Measurements from ENCODE around the gene SELENOK.

The SELENOK gene

GRCh38 chr3:53883008-53883407 is 8.7 kb downstream of the SELENOK start:
- DNase-seq = no peak

- peak; percentile 79 for DNase-seq
Measured at GRCh38 chr3:53881691-53882593, 9.7 kb downstream of the SELENOK start, which contains the start of gene ACTR8. TSS of gene ACTR8 (minus strand) at chr3:53882152. CDS start at chr3:53882101, 51 bp downstream.

- peak; percentile 45 for DNase-seq
Measured at GRCh38 chr3:53880396-53881345, 11.0 kb downstream of the SELENOK start.

- DNase-seq = no peak
Measured at GRCh38 chr3:53865732-53866499, 25.7 kb downstream of the SELENOK start.

GRCh38 chr3:53863145-53863544 is 28.5 kb downstream of the SELENOK start:
- DNase-seq = no peak

GRCh38 chr3:53862241-53862640 is 29.4 kb downstream of the SELENOK start:
- no peak for DNase-seq

- DNase-seq = no peak
Measured at GRCh38 chr3:53860196-53860595, 31.5 kb downstream of the SELENOK start.

- DNase-seq = no peak
Measured at GRCh38 chr3:53859178-53859577, 32.5 kb downstream of the SELENOK start.

GRCh38 chr3:53858096-53858741 is 33.4 kb downstream of the SELENOK start:
- DNase-seq = no peak

- no peak for DNase-seq
Measured at GRCh38 chr3:53856964-53857363, 34.7 kb downstream of the SELENOK start.

GRCh38 chr3:53850895-53851294 is 40.8 kb downstream of the SELENOK start:
- DNase-seq = peak; percentile 31

GRCh38 chr3:53849916-53850315 is 41.7 kb downstream of the SELENOK start:
- DNase-seq = no peak

GRCh38 chr3:53846851-53847155 is 44.9 kb downstream of the SELENOK start:
- DNase-seq = no peak

- DNase-seq = peak; percentile 24
Measured at GRCh38 chr3:53846134-53846850, 45.4 kb downstream of the SELENOK start, which contains the start of the genes CHDH and IL17RB. TSS of gene CHDH (minus strand) at chr3:53846419. CDS start at chr3:53824008, 22,411 bp downstream. TSS of gene IL17RB (plus strand) at chr3:53846568. CDS start at chr3:53846589, 21 bp downstream.

GRCh38 chr3:53845881-53846133 is 45.9 kb downstream of the SELENOK start:
- DNase-seq = no peak

GRCh38 chr3:53845103-53845880 is 46.4 kb downstream of the SELENOK start:
- DNase-seq = peak; percentile 29

- no peak for DNase-seq
Measured at GRCh38 chr3:53844262-53845102, 47.2 kb downstream of the SELENOK start.

- DNase-seq = no peak
Measured at GRCh38 chr3:53843195-53844177, 48.2 kb downstream of the SELENOK start.

Data from fibroblast of skin of back (primary cell).